ENCODE results near the gene SIVA1. TPM values are rescaled to one million over a fixed set of nuclear protein-coding genes. Genes with fewer than 3 reads are reported as not detected.

SIVA1 gene
- total and polyA plus RNA-seq, 2 donors (not counting 1 experiment from before 2014, with no cell fraction given), result 50.7 to 123 TPM

DNA sequence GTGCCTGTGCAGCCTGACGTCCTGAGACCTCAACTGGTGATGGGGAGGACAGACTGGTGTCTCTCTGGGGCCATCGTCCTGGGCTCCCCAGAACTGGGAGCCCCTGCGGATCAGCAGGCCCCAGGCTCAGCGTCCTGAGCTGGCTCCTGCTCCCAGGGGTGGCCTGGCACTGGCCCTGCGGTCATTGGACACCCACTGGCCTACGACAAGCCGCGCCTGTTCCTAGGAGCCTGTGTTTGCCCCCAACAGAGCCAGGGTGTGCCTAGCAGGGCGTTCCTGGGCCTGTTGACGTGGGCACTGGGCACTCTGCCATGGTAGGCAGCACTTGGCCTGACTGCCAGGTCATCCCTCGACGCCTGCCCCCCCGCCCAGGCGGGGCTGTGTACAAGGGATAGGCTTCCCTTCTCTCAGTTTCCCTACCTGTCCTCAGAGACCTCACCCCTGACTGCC, 20.6 kb upstream of the SIVA1 start:
- no peak overlapping the region for H3K4me3 Mint-ChIP-seq
- H3K4me3 ChIP-seq (ENCODE audit: control extremely low read depth in 1 of 5, extremely low read depth in 1 of 5, insufficient read depth in 1 of 5, low read depth in 2 of 5, low read length in 4 of 5), result no peak overlapping the region
- H3K4me2 ChIP-seq (replicated peaks; ENCODE audit: low read depth, low read length, poor library complexity, severe bottlenecking), result no peak overlapping the region
- ATAC-seq (ENCODE audit: low read depth) (no peak), DNase-seq (no peak)
- no peak overlapping the region for H3K9ac ChIP-seq (ENCODE audit: low read length)
- peaks cover 0 to 5% (median 1%) of the 10 kb centered on the region in 4 experiments for H3K27me3 ChIP-seq (replicated peaks in 1 of 4; ENCODE audit: control extremely low read depth in 1 of 4, control insufficient read depth in 3 of 4, insufficient read depth in 4 of 4, low read length in 3 of 4)
- no peaks in the 10 kb centered on the region for H3K36me3 ChIP-seq (replicated peaks in 1 of 2; ENCODE audit: control extremely low read depth in 1 of 2, control insufficient read depth in 1 of 2, extremely low read depth in 1 of 2, insufficient read depth in 2 of 2, low read length in 1 of 2)
- H3K27ac ChIP-seq (ENCODE audit: low read length in 2 of 2), result no peak overlapping the region
- no peaks in the 10 kb centered on the region for H3K9me3 ChIP-seq (ENCODE audit: control extremely low read depth in 1 of 3, control insufficient read depth in 2 of 3, insufficient read depth in 1 of 3, low read length in 2 of 3)
- H2AFZ ChIP-seq (ENCODE audit: insufficient read depth, low read depth, low read length, poor library complexity, severe bottlenecking), result no peak overlapping the region
- H3K9me3 Mint-ChIP-seq (ENCODE audit: insufficient read depth), result no peaks in the 10 kb centered on the region
- 76% methylated on average over 14 of the region's 14 CpGs for WGBS (ENCODE audit: insufficient coverage)
- H3K79me2 ChIP-seq (ENCODE audit: control insufficient read depth, insufficient read depth, low read length), result no peaks in the 10 kb centered on the region
- H3K4me1 Mint-ChIP-seq, result no peaks in the 10 kb centered on the region
- H3K27me3 Mint-ChIP-seq, result peaks cover 4% of the 10 kb centered on the region
- H3K27ac Mint-ChIP-seq, result no peak overlapping the region
- no peaks in the 10 kb centered on the region for H3K4me1 ChIP-seq (ENCODE audit: control insufficient read depth in 2 of 2, insufficient read depth in 2 of 2, low read length in 2 of 2)
- ChIA-PET CTCF (no interaction called here), POLR2A (no interaction called here)
- H4K20me1 ChIP-seq (ENCODE audit: control insufficient read depth, insufficient read depth, low read length, poor library complexity, severe bottlenecking), result no peaks in the 10 kb centered on the region
- TF ChIP-seq EZH2 (IDR thresholded peaks at IDR 0.05; ENCODE audit: borderline replicate concordance, insufficient read depth, low read depth, low read length, poor library complexity, severe bottlenecking), result no peak
- TF ChIP-seq, protein P1, sequence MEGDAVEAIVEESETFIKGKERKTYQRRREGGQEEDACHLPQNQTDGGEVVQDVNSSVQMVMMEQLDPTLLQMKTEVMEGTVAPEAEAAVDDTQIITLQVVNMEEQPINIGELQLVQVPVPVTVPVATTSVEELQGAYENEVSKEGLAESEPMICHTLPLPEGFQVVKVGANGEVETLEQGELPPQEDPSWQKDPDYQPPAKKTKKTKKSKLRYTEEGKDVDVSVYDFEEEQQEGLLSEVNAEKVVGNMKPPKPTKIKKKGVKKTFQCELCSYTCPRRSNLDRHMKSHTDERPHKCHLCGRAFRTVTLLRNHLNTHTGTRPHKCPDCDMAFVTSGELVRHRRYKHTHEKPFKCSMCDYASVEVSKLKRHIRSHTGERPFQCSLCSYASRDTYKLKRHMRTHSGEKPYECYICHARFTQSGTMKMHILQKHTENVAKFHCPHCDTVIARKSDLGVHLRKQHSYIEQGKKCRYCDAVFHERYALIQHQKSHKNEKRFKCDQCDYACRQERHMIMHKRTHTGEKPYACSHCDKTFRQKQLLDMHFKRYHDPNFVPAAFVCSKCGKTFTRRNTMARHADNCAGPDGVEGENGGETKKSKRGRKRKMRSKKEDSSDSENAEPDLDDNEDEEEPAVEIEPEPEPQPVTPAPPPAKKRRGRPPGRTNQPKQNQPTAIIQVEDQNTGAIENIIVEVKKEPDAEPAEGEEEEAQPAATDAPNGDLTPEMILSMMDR (IDR thresholded peaks at IDR 0.05), result no peak
- intact Hi-C loops (cut with micrococcal nuclease), result no loop called here

DNA sequence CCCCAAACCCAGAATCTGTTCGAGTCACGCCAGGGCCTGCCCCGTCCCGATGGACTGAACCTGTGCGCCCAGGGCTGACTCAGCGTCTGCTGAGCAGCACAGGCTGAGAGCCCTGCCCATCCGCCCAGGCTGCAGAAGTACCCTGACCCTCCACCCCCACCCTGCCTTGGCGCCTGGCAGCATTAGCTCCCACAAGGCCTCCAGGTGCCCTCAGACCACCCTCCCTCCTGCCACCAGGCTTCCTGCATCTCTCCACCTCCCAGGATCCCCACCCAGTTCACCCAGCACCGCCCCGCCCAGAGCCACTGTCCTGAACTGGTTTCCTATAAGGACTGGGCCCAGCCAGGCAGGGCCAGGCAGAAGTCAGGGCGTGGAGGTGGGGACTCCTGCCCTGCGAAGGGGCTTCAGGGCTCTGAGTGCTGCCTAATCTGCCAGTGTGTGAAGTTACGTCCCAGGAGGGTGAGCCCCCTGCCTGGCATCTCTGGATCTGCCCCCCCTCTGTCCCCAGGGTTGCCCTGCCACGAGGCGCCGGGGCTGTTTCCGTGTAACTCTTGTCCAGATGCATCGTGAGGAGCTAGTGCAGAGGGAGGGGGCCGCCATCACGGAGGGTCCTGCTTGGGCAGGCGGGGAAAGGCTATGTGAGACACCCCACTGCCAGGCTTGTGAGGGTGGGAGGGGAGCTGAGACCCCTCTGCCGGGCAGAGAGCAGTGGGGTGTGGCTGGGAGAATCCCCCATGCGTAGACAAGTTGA, 19.8 kb upstream of the SIVA1 start:
- 90% methylated on average over 23 of the region's 23 CpGs for WGBS (ENCODE audit: insufficient coverage)
- no peak overlapping the region for H3K9ac ChIP-seq (ENCODE audit: low read length)
- H3K27ac ChIP-seq (ENCODE audit: low read length in 2 of 2), result no peak overlapping the region
- CTCF ChIA-PET, result no interaction called here
- no peaks in the 10 kb centered on the region for H3K4me1 Mint-ChIP-seq
- H3K4me1 ChIP-seq (ENCODE audit: control insufficient read depth in 2 of 2, insufficient read depth in 2 of 2, low read length in 2 of 2), result no peaks in the 10 kb centered on the region
- H4K20me1 ChIP-seq (ENCODE audit: control insufficient read depth, insufficient read depth, low read length, poor library complexity, severe bottlenecking), result no peaks in the 10 kb centered on the region
- H3K36me3 ChIP-seq (replicated peaks in 1 of 2; ENCODE audit: control extremely low read depth in 1 of 2, control insufficient read depth in 1 of 2, extremely low read depth in 1 of 2, insufficient read depth in 2 of 2, low read length in 1 of 2), result no peaks in the 10 kb centered on the region
- ATAC-seq (ENCODE audit: low read depth), result no peak
- POLR2A ChIA-PET, result no interaction called here
- DNase-seq, result no peak
- H3K27me3 ChIP-seq (replicated peaks in 1 of 4; ENCODE audit: control extremely low read depth in 1 of 4, control insufficient read depth in 3 of 4, insufficient read depth in 4 of 4, low read length in 3 of 4), result peaks cover 0 to 5% (median 1%) of the 10 kb centered on the region in 4 experiments
- no peak overlapping the region for H2AFZ ChIP-seq (ENCODE audit: insufficient read depth, low read depth, low read length, poor library complexity, severe bottlenecking)
- H3K4me3 ChIP-seq (ENCODE audit: control extremely low read depth in 1 of 5, extremely low read depth in 1 of 5, insufficient read depth in 1 of 5, low read depth in 2 of 5, low read length in 4 of 5), result no peak overlapping the region
- intact Hi-C loops (cut with micrococcal nuclease), result no loop called here
- no peak overlapping the region for H3K4me2 ChIP-seq (replicated peaks; ENCODE audit: low read depth, low read length, poor library complexity, severe bottlenecking)
- H3K79me2 ChIP-seq (ENCODE audit: control insufficient read depth, insufficient read depth, low read length), result no peaks in the 10 kb centered on the region
- no peak overlapping the region for H3K27ac Mint-ChIP-seq
- TF ChIP-seq EZH2 (IDR thresholded peaks at IDR 0.05; ENCODE audit: borderline replicate concordance, insufficient read depth, low read depth, low read length, poor library complexity, severe bottlenecking), result no peak
- TF ChIP-seq, protein P1 (IDR thresholded peaks at IDR 0.05), result no peak
- no peaks in the 10 kb centered on the region for H3K9me3 ChIP-seq (ENCODE audit: control extremely low read depth in 1 of 3, control insufficient read depth in 2 of 3, insufficient read depth in 1 of 3, low read length in 2 of 3)
- no peaks in the 10 kb centered on the region for H3K27me3 Mint-ChIP-seq
- H3K4me3 Mint-ChIP-seq, result no peak overlapping the region
- H3K9me3 Mint-ChIP-seq (ENCODE audit: insufficient read depth), result no peaks in the 10 kb centered on the region
